ENCODE results near the gene CAMK2B. TPM values are rescaled to one million over a fixed set of nuclear protein-coding genes. Genes with fewer than 3 reads are reported as not detected.

The CAMK2B gene
- total RNA-seq, 1 donor from 2014 or later: 0.17 TPM

Other genes with a start within 250 kb of the CAMK2B start
- 13.9 and 16.2 TPM in 2 replicates for gene POLM, start 243.1 kb downstream of the CAMK2B start, total RNA-seq
- 12.9 and 40.4 TPM in 2 replicates for gene AEBP1, start 221.2 kb downstream of the CAMK2B start, total RNA-seq
- gene POLD2, start 202.0 kb downstream of the CAMK2B start, total RNA-seq: 44.4 and 89.1 TPM in 2 replicates
- not detected in 2 replicates for gene MYL7, start 184.3 kb downstream of the CAMK2B start, total RNA-seq
- gene GCK, start 136.2 kb downstream of the CAMK2B start, total RNA-seq: 0.23 TPM in 1 of 2 replicates, not detected in the other
- 77.9 and 93.4 TPM in 2 replicates for gene YKT6, start 124.6 kb downstream of the CAMK2B start, total RNA-seq
- 71.6 and 143 TPM in 2 replicates for gene NUDCD3, start 165.1 kb upstream of the CAMK2B start, total RNA-seq
- gene NPC1L1, start 215.7 kb upstream of the CAMK2B start, total RNA-seq: not detected in 2 replicates
- 55.5 and 69.5 TPM in 2 replicates for gene DDX56, start 248.3 kb upstream of the CAMK2B start, total RNA-seq